Parathyroid adenoma (tissue), 2 donors: ENCODE results near the gene TLE6.

Experiments used
- H2AFZ ChIP-seq: fragments of 300-600 bp; sonication (generic); one replicate; pipeline ENCODE4 v1.7.0; 2017; ENCODE audit warnings: antibody characterized with exemption, mild to moderate bottlenecking
- H3K27ac ChIP-seq: fragments of 300-600 bp; sonication (generic); one replicate; pipeline ENCODE4 v1.7.0; 2017
- H3K27me3 ChIP-seq: fragments of 300-600 bp; sonication (generic); one replicate; pipeline ENCODE4 v1.7.0; 2017; ENCODE audit warnings: low read length; ENCODE audit not compliant: control insufficient read depth, insufficient read depth
- H3K36me3 ChIP-seq: fragments of 300-600 bp; sonication (generic); one replicate; pipeline ENCODE4 v1.7.0; 2017; ENCODE audit warnings: low read length; ENCODE audit not compliant: control insufficient read depth, insufficient read depth
- H3K4me1 ChIP-seq: fragments of 300-600 bp; sonication (generic); one replicate; pipeline ENCODE4 v1.7.0; 2017; ENCODE audit warnings: control low read depth
- H3K4me2 ChIP-seq: fragments of 300-600 bp; sonication (generic); one replicate; pipeline ENCODE4 v1.7.0; 2017; ENCODE audit warnings: low read length
- H3K4me3 ChIP-seq: fragments of 300-600 bp; sonication (generic); one replicate; pipeline ENCODE4 v1.7.0; 2017; ENCODE audit warnings: low read depth, low read length
- H3K79me2 ChIP-seq: fragments of 300-600 bp; sonication (generic); one replicate; pipeline ENCODE4 v1.7.0; 2017; ENCODE audit warnings: control low read depth
- H3K9ac ChIP-seq: fragments of 300-600 bp; sonication (generic); one replicate; pipeline ENCODE4 v1.7.0; 2017; ENCODE audit warnings: mild to moderate bottlenecking
- H3K9me3 ChIP-seq: fragments of 300-600 bp; sonication (generic); one replicate; pipeline ENCODE4 v1.7.0; 2017; ENCODE audit warnings: low read length; ENCODE audit not compliant: control insufficient read depth
- CTCF ChIP-seq: fragments of 300-600 bp; sonication (generic); IDR thresholded peaks from one replicate; pipeline ENCODE4 v1.7.0; 2017; ENCODE audit warnings: antibody characterized with exemption, mild to moderate bottlenecking
- donor health status: primary hyperparathyroidism.

Gene TLE6

GRCh38 chr19:2997720-2998119 lies 20.4 kb downstream of the TLE6 start:
- no peak for TF ChIP-seq CTCF

GRCh38 chr19:2998642-2999041 lies 21.3 kb downstream of the TLE6 start:
- no peak overlapping the region for H3K4me3 ChIP-seq
- H3K9me3 ChIP-seq: no peaks in the 10 kb centered on the region
- H3K79me2 ChIP-seq: no peaks in the 10 kb centered on the region
- H3K36me3 ChIP-seq: no peaks in the 10 kb centered on the region
- H3K9ac ChIP-seq: no peak overlapping the region
- TF ChIP-seq CTCF: no peak
- H3K4me2 ChIP-seq: no peak overlapping the region
- no peak overlapping the region for H3K27ac ChIP-seq
- no peaks in the 10 kb centered on the region for H3K4me1 ChIP-seq
- no peak overlapping the region for H2AFZ ChIP-seq
- no peaks in the 10 kb centered on the region for H3K27me3 ChIP-seq

More at GRCh38 chr19:2997720-2998119, 20.4 kb downstream of the TLE6 start:
- no peaks in the 10 kb centered on the region for H3K79me2 ChIP-seq
- no peaks in the 10 kb centered on the region for H3K36me3 ChIP-seq
- H3K4me3 ChIP-seq: no peak overlapping the region
- H3K9ac ChIP-seq: no peak overlapping the region
- no peaks in the 10 kb centered on the region for H3K4me1 ChIP-seq
- H3K4me2 ChIP-seq: no peak overlapping the region
- no peaks in the 10 kb centered on the region for H3K9me3 ChIP-seq
- no peak overlapping the region for H3K27ac ChIP-seq
- H2AFZ ChIP-seq: no peak overlapping the region
- no peaks in the 10 kb centered on the region for H3K27me3 ChIP-seq

GRCh38 chr19:3001235-3001800 lies 24.0 kb downstream of the TLE6 start:
- Histone ChIP-seq H3K4me1 (no peaks in the 10 kb centered on the region), H3K9ac (no peak overlapping the region), H3K4me2 (no peak overlapping the region), H3K27ac (no peak overlapping the region), H3K9me3 (no peaks in the 10 kb centered on the region), H3K79me2 (no peaks in the 10 kb centered on the region), H3K36me3 (no peaks in the 10 kb centered on the region), H3K4me3 (no peak overlapping the region), H2AFZ (no peak overlapping the region), H3K27me3 (no peaks in the 10 kb centered on the region)
- no peak for TF ChIP-seq CTCF

- no peak overlapping the region for H3K9ac ChIP-seq
- no peaks in the 10 kb centered on the region for H3K79me2 ChIP-seq
- no peaks in the 10 kb centered on the region for H3K36me3 ChIP-seq
- no peak overlapping the region for H3K27ac ChIP-seq
- H3K9me3 ChIP-seq: no peaks in the 10 kb centered on the region
- H3K4me1 ChIP-seq: no peaks in the 10 kb centered on the region
- H3K4me3 ChIP-seq: no peak overlapping the region
- no peak overlapping the region for H2AFZ ChIP-seq
- no peaks in the 10 kb centered on the region for H3K27me3 ChIP-seq
- no peak for TF ChIP-seq CTCF
- H3K4me2 ChIP-seq: no peak overlapping the region
These were observed 25.7 kb downstream of the TLE6 start for GRCh38 chr19:3003046-3003445.

GRCh38 chr19:3004522-3004921 lies 27.2 kb downstream of the TLE6 start:
- Histone ChIP-seq H3K27ac (no peak overlapping the region), H3K4me3 (no peak overlapping the region), H2AFZ (no peak overlapping the region), H3K9ac (no peak overlapping the region), H3K36me3 (no peaks in the 10 kb centered on the region), H3K4me1 (no peaks in the 10 kb centered on the region), H3K27me3 (no peaks in the 10 kb centered on the region), H3K79me2 (no peaks in the 10 kb centered on the region), H3K9me3 (no peaks in the 10 kb centered on the region), H3K4me2 (no peak overlapping the region)
- no peak for TF ChIP-seq CTCF
